22Rv1 (cell line): ENCODE data around the gene PPP1CA.
A peak's percentile ranks its signal among the peaks of the same experiment; 100 is the strongest.

Experiments
- ZFX ChIP-seq: fragments of 450-650 bp; IDR thresholded peaks from 2 replicates; pipeline ENCODE4 v1.6.1; 2017; ENCODE audit warnings: antibody characterized with exemption, borderline replicate concordance
- TF ChIP-seq, protein P1 (sequence below): fragments of 450-650 bp; IDR thresholded peaks from 2 replicates; pipeline ENCODE4 v1.5.1; 2017; ENCODE audit warnings: mild to moderate bottlenecking

DNA sequence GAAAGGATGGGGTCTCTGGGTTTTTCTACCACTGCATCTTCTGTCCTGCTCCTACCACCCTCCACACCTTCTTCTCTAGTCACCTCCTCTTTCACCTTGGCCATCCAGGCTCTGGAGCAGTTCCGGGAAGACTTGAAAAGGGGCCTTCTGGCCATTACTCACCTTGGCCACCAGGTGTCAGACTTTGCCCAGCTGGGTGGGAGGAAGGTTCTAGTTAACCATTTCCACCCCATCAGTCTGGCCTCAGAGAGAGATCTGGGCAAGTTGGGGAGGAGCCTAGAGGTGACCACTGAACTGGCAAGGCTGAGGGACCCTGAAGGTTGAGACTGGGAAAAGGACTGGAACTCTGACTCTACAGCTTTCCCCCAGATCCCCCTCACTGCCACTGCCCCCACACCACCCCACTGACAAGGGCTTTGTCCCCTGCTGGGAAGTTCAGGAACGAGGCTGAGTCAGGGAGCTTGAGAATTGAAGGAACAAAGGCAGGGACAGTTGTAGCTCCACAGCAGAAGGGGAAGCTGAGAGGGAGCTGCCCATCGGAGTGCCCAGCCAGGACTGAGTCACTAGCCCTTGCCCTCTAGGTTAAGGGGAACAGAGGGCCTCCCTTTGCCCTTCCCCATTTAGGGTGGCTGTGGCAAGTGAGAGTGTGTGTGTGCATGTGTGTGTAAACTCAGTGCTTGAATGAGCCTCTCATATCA lies 44.6 kb downstream of the PPP1CA start:
- TF ChIP-seq, protein P1, sequence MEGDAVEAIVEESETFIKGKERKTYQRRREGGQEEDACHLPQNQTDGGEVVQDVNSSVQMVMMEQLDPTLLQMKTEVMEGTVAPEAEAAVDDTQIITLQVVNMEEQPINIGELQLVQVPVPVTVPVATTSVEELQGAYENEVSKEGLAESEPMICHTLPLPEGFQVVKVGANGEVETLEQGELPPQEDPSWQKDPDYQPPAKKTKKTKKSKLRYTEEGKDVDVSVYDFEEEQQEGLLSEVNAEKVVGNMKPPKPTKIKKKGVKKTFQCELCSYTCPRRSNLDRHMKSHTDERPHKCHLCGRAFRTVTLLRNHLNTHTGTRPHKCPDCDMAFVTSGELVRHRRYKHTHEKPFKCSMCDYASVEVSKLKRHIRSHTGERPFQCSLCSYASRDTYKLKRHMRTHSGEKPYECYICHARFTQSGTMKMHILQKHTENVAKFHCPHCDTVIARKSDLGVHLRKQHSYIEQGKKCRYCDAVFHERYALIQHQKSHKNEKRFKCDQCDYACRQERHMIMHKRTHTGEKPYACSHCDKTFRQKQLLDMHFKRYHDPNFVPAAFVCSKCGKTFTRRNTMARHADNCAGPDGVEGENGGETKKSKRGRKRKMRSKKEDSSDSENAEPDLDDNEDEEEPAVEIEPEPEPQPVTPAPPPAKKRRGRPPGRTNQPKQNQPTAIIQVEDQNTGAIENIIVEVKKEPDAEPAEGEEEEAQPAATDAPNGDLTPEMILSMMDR, result peak; percentile 93
- TF ChIP-seq ZFX, result no peak
